ENCODE data around the gene ESR2. TPM values are rescaled to one million over a fixed set of nuclear protein-coding genes. Genes with fewer than 3 reads are reported as not detected.
A peak's percentile ranks its signal among the peaks of the same experiment; 100 is the strongest.

The ESR2 gene
- total RNA-seq, 1 donor from 2014 or later, result 0.16 TPM

DNA sequence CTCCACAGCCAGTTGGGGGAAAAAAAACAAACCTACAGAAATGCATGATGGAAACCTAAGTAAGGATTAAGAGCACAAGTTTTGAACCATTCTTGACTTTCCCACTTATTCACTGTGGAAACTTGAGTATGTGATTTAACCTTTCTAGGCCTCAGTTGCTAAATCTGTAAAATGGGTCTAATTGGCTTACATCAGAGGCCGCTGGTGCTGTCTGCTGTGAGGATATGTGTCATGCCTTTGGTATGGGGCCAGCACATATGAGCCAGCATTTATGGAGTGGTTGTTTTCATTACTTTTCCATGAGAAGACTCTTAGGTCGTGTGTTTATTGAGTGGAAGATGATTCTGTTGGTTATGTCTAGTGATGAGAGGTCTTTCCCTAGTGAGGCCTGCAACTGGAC is 102.4 kb downstream of the ESR2 start:
- Mint-ChIP-seq H3K9me3 (ENCODE audit: unreplicated experiment) (no peaks in the 10 kb centered on the region), H3K4me1 (ENCODE audit: low read depth, unreplicated experiment) (peaks cover 12% of the 10 kb centered on the region), H3K27me3 (ENCODE audit: low read depth, unreplicated experiment) (peaks cover 2% of the 10 kb centered on the region), H3K27ac (ENCODE audit: unreplicated experiment) (peak overlapping the region; percentile 30), H3K4me3 (ENCODE audit: unreplicated experiment) (no peak overlapping the region), H3K36me3 (ENCODE audit: low read depth, unreplicated experiment) (no peaks in the 10 kb centered on the region)
- Histone ChIP-seq H3K9ac (ENCODE audit: low read length) (no peak overlapping the region), H4K20me1 (ENCODE audit: insufficient read depth, low read length) (no peaks in the 10 kb centered on the region), H3K27ac (ENCODE audit: low read depth, low read length) (no peak overlapping the region), H3K27me3 (ENCODE audit: insufficient read depth, low read length) (no peaks in the 10 kb centered on the region), H3K4me3 (ENCODE audit: insufficient read depth, low read depth, low read length) (no peak overlapping the region), H3K36me3 (ENCODE audit: insufficient read depth, low read length) (no peaks in the 10 kb centered on the region), H3K4me1 (ENCODE audit: insufficient read depth, low read length) (peaks cover 4% of the 10 kb centered on the region), H2AFZ (ENCODE audit: low read depth, low read length) (no peak overlapping the region), H3K9me3 (ENCODE audit: insufficient read depth, low read depth, low read length) (no peaks in the 10 kb centered on the region), H3K4me2 (ENCODE audit: low read length) (no peak overlapping the region), H3K79me2 (ENCODE audit: insufficient read depth, low read length) (no peaks in the 10 kb centered on the region)
- no peak for FAIRE-seq
- DNase-seq (ENCODE audit: low read depth), result peak; percentile 73
- TF ChIP-seq, protein P1, sequence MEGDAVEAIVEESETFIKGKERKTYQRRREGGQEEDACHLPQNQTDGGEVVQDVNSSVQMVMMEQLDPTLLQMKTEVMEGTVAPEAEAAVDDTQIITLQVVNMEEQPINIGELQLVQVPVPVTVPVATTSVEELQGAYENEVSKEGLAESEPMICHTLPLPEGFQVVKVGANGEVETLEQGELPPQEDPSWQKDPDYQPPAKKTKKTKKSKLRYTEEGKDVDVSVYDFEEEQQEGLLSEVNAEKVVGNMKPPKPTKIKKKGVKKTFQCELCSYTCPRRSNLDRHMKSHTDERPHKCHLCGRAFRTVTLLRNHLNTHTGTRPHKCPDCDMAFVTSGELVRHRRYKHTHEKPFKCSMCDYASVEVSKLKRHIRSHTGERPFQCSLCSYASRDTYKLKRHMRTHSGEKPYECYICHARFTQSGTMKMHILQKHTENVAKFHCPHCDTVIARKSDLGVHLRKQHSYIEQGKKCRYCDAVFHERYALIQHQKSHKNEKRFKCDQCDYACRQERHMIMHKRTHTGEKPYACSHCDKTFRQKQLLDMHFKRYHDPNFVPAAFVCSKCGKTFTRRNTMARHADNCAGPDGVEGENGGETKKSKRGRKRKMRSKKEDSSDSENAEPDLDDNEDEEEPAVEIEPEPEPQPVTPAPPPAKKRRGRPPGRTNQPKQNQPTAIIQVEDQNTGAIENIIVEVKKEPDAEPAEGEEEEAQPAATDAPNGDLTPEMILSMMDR (IDR thresholded peaks at IDR 0.05; ENCODE audit: insufficient read depth, low read depth, low read length), result no peak

DNA sequence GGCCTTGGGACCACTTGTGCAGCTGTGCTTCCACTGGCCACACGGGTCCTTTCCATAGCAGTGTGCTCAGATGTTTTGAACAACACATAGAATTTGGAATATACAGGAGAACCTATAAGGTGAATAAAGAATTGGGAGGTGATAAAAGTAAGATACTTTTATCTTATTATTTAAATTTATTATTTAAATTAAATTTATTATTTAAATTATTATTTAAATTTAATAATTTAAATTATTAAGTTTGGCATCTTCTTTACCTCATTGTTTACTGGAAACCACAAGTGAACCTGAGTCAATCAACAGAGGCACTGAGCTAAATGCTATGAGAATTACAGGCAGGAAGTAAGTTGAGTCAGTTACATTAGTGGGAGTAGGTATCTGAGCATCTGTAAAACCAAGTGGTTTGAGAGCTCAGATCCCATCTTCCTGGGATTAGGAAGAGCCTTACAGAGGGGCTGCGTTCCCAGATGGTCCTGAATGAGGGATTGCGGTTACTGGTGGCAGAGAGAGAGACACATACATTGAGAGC is 103.1 kb downstream of the ESR2 start:
- Mint-ChIP-seq H3K36me3 (ENCODE audit: low read depth, unreplicated experiment) (no peaks in the 10 kb centered on the region), H3K27ac (ENCODE audit: unreplicated experiment) (no peak overlapping the region), H3K27me3 (ENCODE audit: low read depth, unreplicated experiment) (peaks cover 3% of the 10 kb centered on the region), H3K4me3 (ENCODE audit: unreplicated experiment) (no peak overlapping the region), H3K9me3 (ENCODE audit: unreplicated experiment) (no peaks in the 10 kb centered on the region), H3K4me1 (ENCODE audit: low read depth, unreplicated experiment) (peaks cover 9% of the 10 kb centered on the region)
- no peak overlapping the region for H2AFZ ChIP-seq (ENCODE audit: low read depth, low read length)
- H3K4me3 ChIP-seq (ENCODE audit: insufficient read depth, low read depth, low read length), result no peak overlapping the region
- H3K79me2 ChIP-seq (ENCODE audit: insufficient read depth, low read length), result no peaks in the 10 kb centered on the region
- H3K4me2 ChIP-seq (ENCODE audit: low read length), result no peak overlapping the region
- FAIRE-seq (no peak), DNase-seq (ENCODE audit: low read depth) (no peak)
- no peaks in the 10 kb centered on the region for H3K27me3 ChIP-seq (ENCODE audit: insufficient read depth, low read length)
- H3K9ac ChIP-seq (ENCODE audit: low read length), result no peak overlapping the region
- H3K9me3 ChIP-seq (ENCODE audit: insufficient read depth, low read depth, low read length), result no peaks in the 10 kb centered on the region
- no peak overlapping the region for H3K27ac ChIP-seq (ENCODE audit: low read depth, low read length)
- no peak for TF ChIP-seq EZH2 (IDR thresholded peaks at IDR 0.05; ENCODE audit: insufficient read depth, low read length)
- TF ChIP-seq, protein P1 (IDR thresholded peaks at IDR 0.05; ENCODE audit: insufficient read depth, low read depth, low read length), result no peak
- H4K20me1 ChIP-seq (ENCODE audit: insufficient read depth, low read length), result no peaks in the 10 kb centered on the region
- H3K4me1 ChIP-seq (ENCODE audit: insufficient read depth, low read length), result peaks cover 4% of the 10 kb centered on the region
- no peaks in the 10 kb centered on the region for H3K36me3 ChIP-seq (ENCODE audit: insufficient read depth, low read length)

DNA sequence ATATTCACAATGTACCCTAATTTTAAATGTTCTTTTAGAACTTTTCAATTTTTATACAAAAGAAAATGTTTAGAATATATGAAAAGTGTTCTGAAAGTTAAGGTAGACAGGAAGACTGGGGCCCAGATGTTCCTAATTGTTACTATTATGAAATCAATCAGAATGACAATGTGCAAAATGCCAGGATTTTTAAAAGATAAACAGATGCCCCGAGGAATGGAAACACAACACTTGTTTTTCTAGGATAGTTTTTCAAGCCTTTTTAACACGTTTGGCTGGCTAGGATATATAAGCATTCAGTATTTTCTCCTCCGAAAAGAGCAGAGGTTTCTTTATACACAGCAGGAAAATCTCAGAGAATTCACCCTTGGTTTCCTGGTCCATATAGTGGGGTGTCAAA is 106.8 kb downstream of the ESR2 start:
- Mint-ChIP-seq H3K27ac (ENCODE audit: unreplicated experiment) (no peak overlapping the region), H3K27me3 (ENCODE audit: low read depth, unreplicated experiment) (peaks cover 3% of the 10 kb centered on the region), H3K4me3 (ENCODE audit: unreplicated experiment) (no peak overlapping the region), H3K36me3 (ENCODE audit: low read depth, unreplicated experiment) (no peaks in the 10 kb centered on the region), H3K4me1 (ENCODE audit: low read depth, unreplicated experiment) (peaks cover 5% of the 10 kb centered on the region), H3K9me3 (ENCODE audit: unreplicated experiment) (peaks cover 3% of the 10 kb centered on the region)
- DNase-seq (ENCODE audit: low read depth) (no peak), FAIRE-seq (no peak)
- H3K27me3 ChIP-seq (ENCODE audit: insufficient read depth, low read length), result no peaks in the 10 kb centered on the region
- no peak overlapping the region for H3K4me3 ChIP-seq (ENCODE audit: insufficient read depth, low read depth, low read length)
- TF ChIP-seq EZH2 (IDR thresholded peaks at IDR 0.05; ENCODE audit: insufficient read depth, low read length), result no peak
- TF ChIP-seq, protein P1 (IDR thresholded peaks at IDR 0.05; ENCODE audit: insufficient read depth, low read depth, low read length), result no peak
- no peaks in the 10 kb centered on the region for H3K36me3 ChIP-seq (ENCODE audit: insufficient read depth, low read length)
- H3K4me1 ChIP-seq (ENCODE audit: insufficient read depth, low read length), result peaks cover 4% of the 10 kb centered on the region
- no peak overlapping the region for H2AFZ ChIP-seq (ENCODE audit: low read depth, low read length)
- no peaks in the 10 kb centered on the region for H3K79me2 ChIP-seq (ENCODE audit: insufficient read depth, low read length)
- H3K9ac ChIP-seq (ENCODE audit: low read length), result no peak overlapping the region
- H3K9me3 ChIP-seq (ENCODE audit: insufficient read depth, low read depth, low read length), result no peaks in the 10 kb centered on the region
- no peaks in the 10 kb centered on the region for H4K20me1 ChIP-seq (ENCODE audit: insufficient read depth, low read length)
- H3K27ac ChIP-seq (ENCODE audit: low read depth, low read length), result no peak overlapping the region
- no peak overlapping the region for H3K4me2 ChIP-seq (ENCODE audit: low read length)

All from astrocyte (in vitro differentiated cells and primary cell).